Lower leg skin (tissue), 4 donors: ENCODE data around the gene POFUT2. TPM values are rescaled to one million over a fixed set of nuclear protein-coding genes. Genes with fewer than 3 reads are reported as not detected.

Experiments used
- DNase-seq, 2 donors: peaks; one replicate each; pipeline ENCODE4 v3.0.0-alpha.2; 2019; ENCODE audit warnings: low spot score in 2 of 2
- H3K4me3 ChIP-seq: fragments of 200-600 bp; sonication (generic); 2 replicates; pipeline ENCODE4 v1.5.1; 2017; ENCODE audit warnings: mild to moderate bottlenecking, low read depth; ENCODE audit not compliant: poor library complexity, severe bottlenecking
- POLR2A ChIP-seq, 2 donors: fragments of 450-650 bp; IDR thresholded peaks; one replicate each; pipeline ENCODE4 v1.6.1; 2016 to 2017; ENCODE audit warnings: antibody characterized with exemption in 2 of 2, mild to moderate bottlenecking in 1 of 2, moderate library complexity in 1 of 2
- WGBS, 2 donors: methylation state at CpG; one replicate each; pipeline ENCODE4 v1.1.5; 2018; 5-methylcytosine and 5-hydroxymethylcytosine counted together
- intact Hi-C: fragments of 100-400 bp; cut with DNase I; formaldehyde crosslinking; loops from one replicate; pipeline ENCODE4 v1.15.0; 2023; ENCODE audit warnings: low total_unique reads
- total RNA-seq, 4 donors: library from RNA; depleted of rRNA; stranded (reverse); fragments of >200 nt; gene quantifications; one replicate each; pipeline ENCODE4 v1.1.0, GENCODE V29; 2016
- TF ChIP-seq, protein P1 (sequence below), 3 donors: fragments of 450-650 bp; IDR thresholded peaks; one replicate each; pipeline ENCODE4 v1.5.1; 2016; ENCODE audit warnings: antibody characterized with exemption in 3 of 3, mild to moderate bottlenecking in 3 of 3, moderate library complexity in 2 of 3

Gene POFUT2
- total RNA-seq, 4 donors from 2014 or later = 15.0 to 22.1 (median 18.9) TPM

DNA sequence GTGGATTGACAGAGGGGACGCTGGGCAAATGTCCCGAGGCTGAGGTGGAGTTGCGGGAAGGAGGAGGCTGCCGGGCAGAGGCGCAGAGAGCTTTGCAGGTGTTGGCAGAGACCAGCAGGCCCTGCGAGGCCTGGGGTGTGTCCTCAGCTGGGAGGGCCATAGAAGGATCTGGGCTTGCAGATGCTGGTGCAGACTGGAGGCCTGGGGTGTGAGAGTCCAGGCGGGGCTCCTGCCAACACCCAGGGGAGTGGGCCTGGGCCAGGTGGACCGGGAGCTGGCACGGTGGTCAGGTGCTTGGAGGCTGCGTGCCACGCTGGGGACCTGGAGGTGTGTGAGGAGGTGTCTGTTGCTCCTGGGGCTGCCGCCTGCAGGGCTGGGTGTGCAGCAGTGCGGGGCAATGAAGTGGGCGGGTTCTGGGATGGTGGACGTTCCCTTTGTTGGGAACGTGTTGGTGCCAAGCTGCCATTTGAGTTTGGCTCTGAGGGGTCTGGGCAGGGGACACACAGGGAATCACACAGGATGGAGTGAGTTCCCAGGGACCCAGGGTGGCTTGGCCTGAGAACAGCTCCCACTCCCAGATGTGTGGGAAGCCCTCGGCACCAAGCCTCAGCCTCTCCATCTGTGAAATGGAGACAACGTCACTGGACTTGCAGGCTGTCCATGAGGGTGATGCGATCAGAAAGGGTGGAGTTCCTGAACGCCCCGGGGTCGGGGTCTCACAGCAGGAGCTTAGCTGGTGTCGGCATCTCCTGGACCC, 39.9 kb upstream of the POFUT2 start:
- DNase-seq = no peak
- intact Hi-C loops = no loop called here
- H3K4me3 ChIP-seq = no peak overlapping the region
- TF ChIP-seq, protein P1, sequence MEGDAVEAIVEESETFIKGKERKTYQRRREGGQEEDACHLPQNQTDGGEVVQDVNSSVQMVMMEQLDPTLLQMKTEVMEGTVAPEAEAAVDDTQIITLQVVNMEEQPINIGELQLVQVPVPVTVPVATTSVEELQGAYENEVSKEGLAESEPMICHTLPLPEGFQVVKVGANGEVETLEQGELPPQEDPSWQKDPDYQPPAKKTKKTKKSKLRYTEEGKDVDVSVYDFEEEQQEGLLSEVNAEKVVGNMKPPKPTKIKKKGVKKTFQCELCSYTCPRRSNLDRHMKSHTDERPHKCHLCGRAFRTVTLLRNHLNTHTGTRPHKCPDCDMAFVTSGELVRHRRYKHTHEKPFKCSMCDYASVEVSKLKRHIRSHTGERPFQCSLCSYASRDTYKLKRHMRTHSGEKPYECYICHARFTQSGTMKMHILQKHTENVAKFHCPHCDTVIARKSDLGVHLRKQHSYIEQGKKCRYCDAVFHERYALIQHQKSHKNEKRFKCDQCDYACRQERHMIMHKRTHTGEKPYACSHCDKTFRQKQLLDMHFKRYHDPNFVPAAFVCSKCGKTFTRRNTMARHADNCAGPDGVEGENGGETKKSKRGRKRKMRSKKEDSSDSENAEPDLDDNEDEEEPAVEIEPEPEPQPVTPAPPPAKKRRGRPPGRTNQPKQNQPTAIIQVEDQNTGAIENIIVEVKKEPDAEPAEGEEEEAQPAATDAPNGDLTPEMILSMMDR (IDR thresholded peaks at IDR 0.05) = no peak
- TF ChIP-seq POLR2A (IDR thresholded peaks at IDR 0.05) = no peak
- 67 to 69% methylated on average over 20 to 23 of the region's 23 CpGs for WGBS, 2 donors

- H3K4me3 ChIP-seq = no peak overlapping the region
- no peak for DNase-seq
- 53 to 68% methylated on average over 8 of the region's 8 CpGs for WGBS, 2 donors
- intact Hi-C loops = no loop called here
- no peak for TF ChIP-seq POLR2A (IDR thresholded peaks at IDR 0.05)
- TF ChIP-seq, protein P1 (IDR thresholded peaks at IDR 0.05) = no peak
Measured at GRCh38 chr21:45326891-45327440, 39.3 kb upstream of the POFUT2 start.

- WGBS, 2 donors = 82 to 84% methylated on average over 15 to 25 of the region's 25 CpGs
- intact Hi-C loops = no loop called here
- no peak overlapping the region for H3K4me3 ChIP-seq
- DNase-seq = no peak
- TF ChIP-seq POLR2A (IDR thresholded peaks at IDR 0.05) = no peak
- TF ChIP-seq, protein P1 (IDR thresholded peaks at IDR 0.05) = no peak
Measured at GRCh38 chr21:45326169-45326851, 38.6 kb upstream of the POFUT2 start.

GRCh38 chr21:45325206-45326168, 37.8 kb upstream of the POFUT2 start:
- DNase-seq = no peak
- intact Hi-C loops = no loop called here
- 70 to 78% methylated on average over 26 to 29 of the region's 32 CpGs for WGBS, 2 donors
- no peak for TF ChIP-seq POLR2A (IDR thresholded peaks at IDR 0.05)
- TF ChIP-seq, protein P1 (IDR thresholded peaks at IDR 0.05) = no peak
- H3K4me3 ChIP-seq = no peak overlapping the region

GRCh38 chr21:45324489-45325205, 37.0 kb upstream of the POFUT2 start:
- DNase-seq = no peak
- H3K4me3 ChIP-seq = no peak overlapping the region
- TF ChIP-seq, protein P1 (IDR thresholded peaks at IDR 0.05) = no peak
- no peak for TF ChIP-seq POLR2A (IDR thresholded peaks at IDR 0.05)
- WGBS, 2 donors = 57 to 74% methylated on average over 21 to 27 of the region's 27 CpGs
- intact Hi-C loops = no loop called here
